H1 (cell line): ENCODE results near the gene CLRN2. TPM values are rescaled to one million over a fixed set of nuclear protein-coding genes. Genes with fewer than 3 reads are reported as not detected.

ENCODE experiments used
- CTCF ChIA-PET: fragments of 300-600 bp; sonication (Branson Sonifier 250); formaldehyde crosslinking; loops from one replicate; lab custom pipeline; 2021; ENCODE audit not compliant: partially characterized antibody; lab: Charles Lee
- POLR2A ChIA-PET: fragments of 300-600 bp; sonication (Branson Sonifier 250); formaldehyde crosslinking; loops from one replicate; lab custom pipeline; 2021; ENCODE audit warnings: inconsistent platforms; ENCODE audit not compliant: partially characterized antibody; lab: Charles Lee
- DNase-seq, 2 experiments: peaks; one replicate each; pipeline versions ENCODE4 v3.0.0 to v3.0.0-alpha.2; 2010 to 2022; ENCODE audit warnings: low spot score in 2 of 2, low read depth in 1 of 2, mixed read lengths in 1 of 2
- FAIRE-seq: peaks from 2 replicates; lab custom pipeline; 2011; peaks lifted over from hg19 to GRCh38; lab: Jason Lieb, UNC
- H2AFZ ChIP-seq: 2 replicates; pipeline ENCODE4 v1.8.1; 2012; ENCODE audit warnings: low read length, inconsistent platforms
- H2AK5ac ChIP-seq: 2 replicates; pipeline ENCODE4 v1.6.1; 2013; ENCODE audit warnings: low read depth, low read length
- H2BK120ac ChIP-seq: replicated peaks from 2 replicates; pipeline ENCODE3; 2013; ENCODE audit warnings: low read depth, low read length, inconsistent platforms
- H2BK12ac ChIP-seq: 2 replicates; pipeline ENCODE4 v1.6.1; 2013; ENCODE audit warnings: low read depth, low read length
- H2BK15ac ChIP-seq: 2 replicates; pipeline ENCODE4 v1.6.1; 2013; ENCODE audit warnings: low read length
- H2BK20ac ChIP-seq: 2 replicates; pipeline ENCODE4 v1.6.1; 2013; ENCODE audit warnings: low read length
- H2BK5ac ChIP-seq: 2 replicates; pipeline ENCODE4 v1.6.1; 2013; ENCODE audit warnings: low read depth, low read length
- H3K14ac ChIP-seq: 2 replicates; pipeline ENCODE4 v1.6.1; 2013; ENCODE audit warnings: inconsistent platforms; ENCODE audit not compliant: insufficient read length
- H3K18ac ChIP-seq: 2 replicates; pipeline ENCODE4 v1.6.1; 2013; ENCODE audit warnings: low read length; ENCODE audit errors: extremely low read depth
- H3K23ac ChIP-seq: 2 replicates; pipeline ENCODE4 v1.6.1; 2013; ENCODE audit warnings: inconsistent platforms; ENCODE audit not compliant: insufficient read length
- H3K23me2 ChIP-seq: 2 replicates; pipeline ENCODE4 v1.6.1; 2013; ENCODE audit warnings: low read depth, low read length
- H3K27ac ChIP-seq: 2 replicates; pipeline ENCODE4 v1.6.1; 2011; ENCODE audit warnings: low read depth, low read length, inconsistent platforms
- H3K27me3 ChIP-seq, 4 experiments: replicated peaks in 1 of 4; 1 replicate in 1 of 4; 2 replicates in 3 of 4; pipeline versions ENCODE4 v1.6.1 to v1.8.1; 2011 to 2013; ENCODE audit warnings: low read length in 3 of 4, mild to moderate bottlenecking in 3 of 4, inconsistent platforms in 2 of 4, mixed read lengths in 2 of 4, moderate library complexity in 1 of 4; ENCODE audit not compliant: control insufficient read depth in 3 of 4, insufficient read depth in 3 of 4; ENCODE audit errors: extremely low read depth in 1 of 4
- H3K36me3 ChIP-seq, 4 experiments: 2 replicates each; pipeline versions ENCODE4 v1.6.1 to v1.8.1; 2011 to 2013; ENCODE audit warnings: mild to moderate bottlenecking in 4 of 4, low read length in 3 of 4, moderate library complexity in 2 of 4, control low read depth in 1 of 4, inconsistent platforms in 1 of 4; ENCODE audit not compliant: insufficient read depth in 4 of 4, control insufficient read depth in 2 of 4
- H3K4ac ChIP-seq: replicated peaks from 2 replicates; pipeline ENCODE3; 2013; ENCODE audit warnings: low read length, low read depth, mixed read lengths, inconsistent platforms; ENCODE audit not compliant: insufficient read length
- H3K4me1 ChIP-seq, 4 experiments: replicated peaks in 1 of 4; 1 replicate in 1 of 4; 2 replicates in 3 of 4; pipeline versions ENCODE4 v1.6.1 to v1.8.1; 2011 to 2013; ENCODE audit warnings: low read length in 3 of 4, inconsistent platforms in 2 of 4, mixed read lengths in 1 of 4; ENCODE audit not compliant: insufficient read depth in 4 of 4, control insufficient read depth in 3 of 4
- H3K4me2 ChIP-seq, 2 experiments: 2 replicates each; pipeline versions ENCODE4 v1.6.1 to v1.8.1; 2011 to 2013; ENCODE audit warnings: low read depth in 2 of 2, low read length in 2 of 2, control low read depth in 1 of 2, inconsistent platforms in 1 of 2, mild to moderate bottlenecking in 1 of 2; ENCODE audit not compliant: insufficient read depth in 1 of 2
- H3K4me3 ChIP-seq, 4 experiments: fragments of 200-600, 300-600 bp in 1 of 4; sonication (generic), shearing (Covaris generic), sonication (Bioruptor Twin) in 1 of 4; 2 replicates each; pipeline versions ENCODE4 v1.5.1 to v1.8.1; 2011 to 2016; ENCODE audit warnings: low read length in 4 of 4, low read depth in 3 of 4, control low read depth in 2 of 4, inconsistent platforms in 2 of 4, mild to moderate bottlenecking in 2 of 4, mixed read lengths in 1 of 4, moderate library complexity in 1 of 4; ENCODE audit not compliant: insufficient read depth in 2 of 4; ENCODE audit errors: extremely low read depth in 1 of 4
- H3K56ac ChIP-seq: replicated peaks from 2 replicates; pipeline ENCODE3; 2013; ENCODE audit warnings: low read depth, mild to moderate bottlenecking, mixed read lengths, low read length, inconsistent platforms; ENCODE audit not compliant: insufficient read length
- H3K79me1 ChIP-seq: 2 replicates; pipeline ENCODE4 v1.6.1; 2013; ENCODE audit warnings: low read depth, low read length, control low read depth
- H3K79me2 ChIP-seq, 2 experiments: 2 replicates each; pipeline versions ENCODE4 v1.6.1 to v1.8.1; 2012 to 2013; ENCODE audit warnings: low read length in 2 of 2, mild to moderate bottlenecking in 2 of 2, inconsistent platforms in 1 of 2; ENCODE audit not compliant: insufficient read depth in 2 of 2, control insufficient read depth in 1 of 2
- H3K9ac ChIP-seq, 4 experiments: replicated peaks in 1 of 4; 1 replicate in 1 of 4; 2 replicates in 3 of 4; pipeline versions ENCODE4 v1.6.1 to v1.8.1; 2011 to 2013; ENCODE audit warnings: low read depth in 3 of 4, low read length in 3 of 4, control low read depth in 2 of 4, mild to moderate bottlenecking in 2 of 4, moderate library complexity in 2 of 4, inconsistent platforms in 1 of 4; ENCODE audit errors: extremely low read depth in 1 of 4
- H3K9me3 ChIP-seq, 2 experiments: 2 replicates each; pipeline versions ENCODE4 v1.6.1 to v1.8.1; 2012 to 2013; ENCODE audit warnings: mild to moderate bottlenecking in 2 of 2, moderate library complexity in 2 of 2, control low read depth in 1 of 2, inconsistent platforms in 1 of 2, low read depth in 1 of 2, low read length in 1 of 2, mixed read lengths in 1 of 2; ENCODE audit not compliant: insufficient read depth in 2 of 2
- H4K20me1 ChIP-seq, 2 experiments: replicated peaks in 1 of 2; 2 replicates each; pipeline versions ENCODE3 to v1.8.1; 2011 to 2013; ENCODE audit warnings: inconsistent platforms in 2 of 2, low read length in 2 of 2, mild to moderate bottlenecking in 1 of 2; ENCODE audit not compliant: insufficient read depth in 2 of 2, control insufficient read depth in 1 of 2
- H4K5ac ChIP-seq: 2 replicates; pipeline ENCODE4 v1.6.1; 2013; ENCODE audit warnings: low read length, low read depth, mixed read lengths, inconsistent platforms; ENCODE audit not compliant: insufficient read length
- H4K8ac ChIP-seq: 2 replicates; pipeline ENCODE4 v1.8.0; 2013; ENCODE audit warnings: mild to moderate bottlenecking, moderate library complexity, low read length, inconsistent platforms; ENCODE audit not compliant: insufficient read depth; ENCODE audit errors: extremely low read depth
- H4K91ac ChIP-seq: replicated peaks from 2 replicates; pipeline ENCODE3; 2013; ENCODE audit warnings: low read length, mixed read lengths, inconsistent platforms; ENCODE audit not compliant: insufficient read length
- ATF2 ChIP-seq: IDR thresholded peaks from 2 replicates; pipeline ENCODE4 v1.6.1; 2012; ENCODE audit warnings: low read length, inconsistent platforms
- MAFK ChIP-seq: IDR thresholded peaks from 2 replicates; pipeline ENCODE4 v1.6.1; 2012; ENCODE audit warnings: low read depth, mild to moderate bottlenecking, improper control_type of control experiment, low read length
- TAF7 ChIP-seq: optimal IDR thresholded peaks from 2 replicates; pipeline ENCODE3; 2011; ENCODE audit warnings: low read depth, mild to moderate bottlenecking, inconsistent platforms, low read length, moderate library complexity, borderline replicate concordance
- WGBS, 2 experiments: shearing (Covaris generic) in 1 of 2; methylation state at CpG; one replicate each; pipeline versions ENCODE4 v1.1.6 to v1.1.7; 2013 to 2015; ENCODE audit warnings: low lambda C conversion rate in 2 of 2, mixed read lengths in 2 of 2, inconsistent platforms in 1 of 2, low coverage in 1 of 2, missing lambda C conversion rate in 1 of 2; ENCODE audit not compliant: insufficient replicate concordance in 2 of 2, insufficient coverage in 1 of 2, insufficient read length in 1 of 2; ENCODE audit errors: extremely low coverage in 1 of 2, missing lambda C conversion rate in 1 of 2; 5-methylcytosine and 5-hydroxymethylcytosine counted together
- polyA plus RNA-seq, 7 experiments: library from polyadenylated mRNA; depleted of rRNA in 3 of 7; stranded (reverse) in 5 of 7; unstranded in 2 of 7; fragments of >200 nt in 5 of 7; fragments of 200-250 nt in 2 of 7; gene quantifications; 1 replicate in 5 of 7; 2 replicates in 1 of 7; 4 replicates in 1 of 7; pipeline versions ENCODE4 v1.2.1 to v1.2.3, GENCODE V29; 2011 to 2013; ENCODE audit warnings: missing spikeins in 2 of 7, mixed read lengths in 2 of 7
- total RNA-seq: library from RNA; stranded (reverse); fragmentation: NEBNext Ultra II Directional; extraction: Animal tissue kit (Norgen Biotek cat#: 25700); gene quantifications from 2 replicates; pipeline ENCODE4 v1.2.1, GENCODE V29; 2021

CLRN2 gene
- total and polyA plus RNA-seq, 2 of the 8 experiments (the other 6 are each of a cell fraction or from before 2014, with no cell fraction given): not detected

- no peak overlapping the region for H2BK15ac ChIP-seq
- no peak overlapping the region for H2BK5ac ChIP-seq
- peaks cover 0 to 4% (median 2%) of the 10 kb centered on the region in 4 experiments; a peak in 4 of 7 replicates for H3K4me1 ChIP-seq
- 0 out of 2 replicates have a peak, but pooled peaks cover 3% of the 10 kb centered on the region for H3K23me2 ChIP-seq
- H2BK20ac ChIP-seq: no peak overlapping the region
- no peak overlapping the region for H3K14ac ChIP-seq
- FAIRE-seq (no peak), DNase-seq (no peak)
- no peak overlapping the region for H4K91ac ChIP-seq
- no peaks in the 10 kb centered on the region for H3K79me2 ChIP-seq
- no peak overlapping the region for H3K27ac ChIP-seq
- H3K4me2 ChIP-seq: no peak overlapping the region
- no peak overlapping the region for H3K4ac ChIP-seq
- H2AK5ac ChIP-seq: no peak overlapping the region
- no peak overlapping the region for H3K18ac ChIP-seq
- WGBS, 2 experiments: 59% methylated on average over 3 of the region's 3 CpGs; no CpG with 5 or more reads in 1 of the 2 experiments
- H3K9ac ChIP-seq: no peak overlapping the region
- no peak overlapping the region for H2AFZ ChIP-seq
- no peaks in the 10 kb centered on the region for H3K36me3 ChIP-seq
- POLR2A ChIA-PET: interaction anchor here (0.7 to 1.4 kb wide), 5 partner anchors 13 to 33 kb away, joined by 3 to 6 read pairs (median 3); partner anchors contain the start of gene LAP3
- H3K79me1 ChIP-seq: no peaks in the 10 kb centered on the region
- no peaks in the 10 kb centered on the region for H3K9me3 ChIP-seq
- no peak overlapping the region for H3K4me3 ChIP-seq
- TF ChIP-seq MAFK: no peak
- no peak for TF ChIP-seq ATF2
- TF ChIP-seq TAF7: no peak
- H4K5ac ChIP-seq: no peak overlapping the region
- no peak overlapping the region for H3K56ac ChIP-seq
- H3K27me3 ChIP-seq: no peaks in the 10 kb centered on the region
- no peak overlapping the region for H2BK120ac ChIP-seq
- no peak overlapping the region for H4K8ac ChIP-seq
- no peak overlapping the region for H2BK12ac ChIP-seq
- H4K20me1 ChIP-seq: no peaks in the 10 kb centered on the region
- H3K23ac ChIP-seq: no peak overlapping the region
- CTCF ChIA-PET: interaction anchor here (1.0 to 1.1 kb wide), 3 partner anchors 9 to 32 kb away, joined by 4 to 5 read pairs (median 5); partner anchors contain the start of gene QDPR
Observed at GRCh38 chr4:17544831-17545234, 29.9 kb downstream of the CLRN2 start.
